GM23338 (cell line): ENCODE results near the gene UST. TPM values are rescaled to one million over a fixed set of nuclear protein-coding genes. Genes with fewer than 3 reads are reported as not detected.

Source experiments
- ATAC-seq: fragments of 200-7000 bp; cut with Tn5 transposase; 3 replicates; pipeline ENCODE4 v1.9.1; 2020
- DNase-seq: peaks from one replicate; pipeline ENCODE4 v3.0.0-alpha.2; 2015; ENCODE audit warnings: low spot score
- H2AFZ ChIP-seq: fragments of 200-600 bp; sonication (generic); 2 replicates; pipeline ENCODE4 v1.8.0; 2016; ENCODE audit warnings: antibody characterized with exemption, mild to moderate bottlenecking, moderate library complexity
- H3F3A ChIP-seq: fragments of 200-600 bp; sonication (generic); replicated peaks from 2 replicates; pipeline ENCODE4 v1.8.0; 2017; ENCODE audit warnings: antibody characterized with exemption, mixed run types, low read depth
- H3K27ac ChIP-seq: fragments of 200-600 bp; sonication (generic); 2 replicates; pipeline ENCODE4 v1.6.1; 2016; ENCODE audit warnings: low read depth
- H3K27me3 ChIP-seq: fragments of 200-600 bp; sonication (generic); 2 replicates; pipeline ENCODE4 v1.8.0; 2016; ENCODE audit warnings: mild to moderate bottlenecking, mixed run types, moderate library complexity; ENCODE audit not compliant: insufficient read depth
- H3K36me3 ChIP-seq: fragments of 200-600 bp; sonication (generic); 2 replicates; pipeline ENCODE4 v1.8.0; 2016; ENCODE audit warnings: mild to moderate bottlenecking; ENCODE audit not compliant: insufficient read depth
- H3K4me1 ChIP-seq: fragments of 200-600 bp; sonication (generic); 2 replicates; pipeline ENCODE4 v1.8.0; 2016; ENCODE audit warnings: mild to moderate bottlenecking, moderate library complexity; ENCODE audit not compliant: insufficient read depth
- H3K4me2 ChIP-seq: fragments of 200-600 bp; sonication (generic); 2 replicates; pipeline ENCODE4 v1.7.1; 2017; ENCODE audit warnings: mixed run types
- H3K4me3 ChIP-seq: fragments of 200-600 bp; sonication (generic); 2 replicates; pipeline ENCODE4 v1.6.1; 2016; ENCODE audit warnings: mixed run types
- H3K79me2 ChIP-seq: fragments of 200-600 bp; sonication (generic); replicated peaks from 2 replicates; pipeline ENCODE4 v1.8.0; 2017; ENCODE audit warnings: mild to moderate bottlenecking; ENCODE audit not compliant: insufficient read depth
- H3K9me2 ChIP-seq: fragments of 200-600 bp; sonication (generic); 2 replicates; pipeline ENCODE4 v1.8.0; 2017; ENCODE audit not compliant: insufficient read depth
- H4K20me1 ChIP-seq: fragments of 200-600 bp; sonication (generic); replicated peaks from 2 replicates; pipeline ENCODE4 v1.8.0; 2017; ENCODE audit warnings: mild to moderate bottlenecking; ENCODE audit not compliant: insufficient read depth
- H3K27ac Mint-ChIP-seq: 2 replicates; pipeline ENCODE4 v1.8.0; 2020; ENCODE audit warnings: inconsistent platforms, mild to moderate bottlenecking, moderate library complexity, mixed read lengths
- H3K27me3 Mint-ChIP-seq: 3 replicates; pipeline ENCODE4 v1.8.0; 2022; ENCODE audit warnings: low read depth, mild to moderate bottlenecking, moderate library complexity, mixed read lengths, inconsistent platforms; ENCODE audit not compliant: insufficient read depth, poor library complexity
- H3K36me3 Mint-ChIP-seq: 3 replicates; pipeline ENCODE4 v1.8.0; 2021; ENCODE audit warnings: low read depth, mild to moderate bottlenecking, inconsistent platforms, moderate library complexity, mixed read lengths
- H3K4me1 Mint-ChIP-seq: 3 replicates; pipeline ENCODE4 v1.8.0; 2020; ENCODE audit warnings: mild to moderate bottlenecking, inconsistent platforms, mixed read lengths
- H3K4me3 Mint-ChIP-seq: 3 replicates; pipeline ENCODE4 v1.8.0; 2021; ENCODE audit warnings: moderate library complexity, mild to moderate bottlenecking, inconsistent platforms, mixed read lengths
- H3K9me3 Mint-ChIP-seq: 3 replicates; pipeline ENCODE4 v1.8.0; 2020; ENCODE audit warnings: moderate library complexity, mild to moderate bottlenecking, inconsistent platforms, mixed read lengths
- CREB1 ChIP-seq: fragments of 250-450 bp; sonication (Bioruptor Pico); IDR thresholded peaks from 2 replicates; pipeline ENCODE4 v1.5.0; 2020; ENCODE audit warnings: low read depth, mild to moderate bottlenecking, moderate library complexity
- CTCF ChIP-seq, 2 experiments: fragments of 200-600 bp in 1 of 2; sonication (generic) in 1 of 2; conservative IDR thresholded peaks; 2 replicates each; pipeline versions ENCODE4 v1.5.1 to v1.6.1; 2016 to 2017; ENCODE audit warnings: antibody characterized with exemption in 2 of 2, low read depth in 2 of 2, mild to moderate bottlenecking in 2 of 2, moderate library complexity in 1 of 2
- EZH2 ChIP-seq: fragments of 200-600 bp; sonication (generic); IDR thresholded peaks from one replicate; pipeline ENCODE4 v1.8.0; 2017; ENCODE audit warnings: antibody characterized with exemption, mild to moderate bottlenecking, low read depth; ENCODE audit not compliant: unreplicated experiment
- EZH2phosphoT487 ChIP-seq: fragments of 200-600 bp; sonication (generic); IDR thresholded peaks from one replicate; pipeline ENCODE4 v1.8.1; 2018; ENCODE audit warnings: antibody characterized with exemption; ENCODE audit not compliant: unreplicated experiment
- JUNB ChIP-seq: IDR thresholded peaks from one replicate; pipeline ENCODE4 v1.6.1; 2016; ENCODE audit warnings: antibody characterized with exemption; ENCODE audit not compliant: unreplicated experiment
- NANOG ChIP-seq: IDR thresholded peaks from 2 replicates; pipeline ENCODE4 v1.6.1; 2016; ENCODE audit warnings: antibody characterized with exemption, borderline replicate concordance
- POLR2AphosphoS5 ChIP-seq: IDR thresholded peaks from 2 replicates; pipeline ENCODE4 v1.6.1; 2016; ENCODE audit warnings: antibody characterized with exemption, low read depth
- STAT1 ChIP-seq: IDR thresholded peaks from one replicate; pipeline ENCODE4 v1.6.1; 2016; ENCODE audit warnings: antibody characterized with exemption; ENCODE audit not compliant: unreplicated experiment
- ZNF114 ChIP-seq: fragments of 250-450 bp; sonication (Bioruptor Pico); IDR thresholded peaks from 2 replicates; pipeline ENCODE4 v1.5.0; 2020; ENCODE audit warnings: mild to moderate bottlenecking, moderate library complexity
- ZNF331 ChIP-seq: fragments of 250-450 bp; sonication (Bioruptor Pico); IDR thresholded peaks from 2 replicates; pipeline ENCODE4 v1.5.0; 2020; ENCODE audit warnings: low read depth, mild to moderate bottlenecking, moderate library complexity
- polyA plus RNA-seq: library from polyadenylated mRNA; unstranded; fragments of >200 nt; fragmentation: Nextera tagmentation; extraction: Ambion mirVana; gene quantifications from 2 replicates; pipeline ENCODE4 v1.2.1, GENCODE V29; 2016
- total RNA-seq: library from RNA; depleted of rRNA; stranded (reverse); fragments of >200 nt; shearing (Covaris generic); gene quantifications from 2 replicates; pipeline ENCODE4 v1.2.3, GENCODE V29; 2014
- TF ChIP-seq, protein P1 (sequence below): fragments of 250-450 bp; sonication (Bioruptor Pico); IDR thresholded peaks from 2 replicates; pipeline ENCODE4 v1.5.0; 2020; ENCODE audit warnings: mild to moderate bottlenecking, moderate library complexity
- TF ChIP-seq, protein P2 (sequence below): IDR thresholded peaks from one replicate; pipeline ENCODE4 v1.6.1; 2018; ENCODE audit warnings: antibody characterized with exemption; ENCODE audit not compliant: unreplicated experiment
- TF ChIP-seq, protein P3 (sequence below): IDR thresholded peaks from 2 replicates; pipeline ENCODE4 v1.6.1; 2016; ENCODE audit warnings: antibody characterized with exemption

The UST gene
- total and polyA plus RNA-seq, 2 experiments from 2014 or later: 12.6 to 33.0 TPM

GRCh38 chr6:148883270-148883669, 136.4 kb downstream of the UST start:
- DNase-seq: no peak
- no peaks in the 10 kb centered on the region for H3K36me3 ChIP-seq
- peaks cover 65% of the 10 kb centered on the region for H3K79me2 ChIP-seq
- no peaks in the 10 kb centered on the region for H3K27me3 ChIP-seq
- no peak for ATAC-seq
- H4K20me1 ChIP-seq: peaks cover 10% of the 10 kb centered on the region
- no peaks in the 10 kb centered on the region for H3F3A ChIP-seq
- Mint-ChIP-seq H3K4me3 (no peak overlapping the region), H3K4me1 (peaks cover 30% of the 10 kb centered on the region), H3K36me3 (peaks cover 13% of the 10 kb centered on the region), H3K27me3 (peaks cover 3% of the 10 kb centered on the region), H3K27ac (no peak overlapping the region), H3K9me3 (no peaks in the 10 kb centered on the region)
- peaks cover 53% of the 10 kb centered on the region for H3K4me1 ChIP-seq
- H2AFZ ChIP-seq: no peak overlapping the region
- no peaks in the 10 kb centered on the region for H3K9me2 ChIP-seq
- no peak overlapping the region for H3K4me3 ChIP-seq
- H3K4me2 ChIP-seq: 0 out of 2 replicates have a peak overlapping the region, but pooled peaks have one; percentile 2
- TF ChIP-seq STAT1 (no peak), CREB1 (CRISPR knock-in tag) (no peak), NANOG (no peak), ZNF331 (CRISPR knock-in tag) (no peak), CTCF (conservative IDR thresholded peaks at IDR 0.05; ENCODE audit: low read depth in 2 of 2) (no peak), EZH2 (no peak), JUNB (no peak), EZH2phosphoT487 (no peak), POLR2AphosphoS5 (no peak), ZNF114 (CRISPR knock-in tag) (no peak)
- TF ChIP-seq, protein P1, sequence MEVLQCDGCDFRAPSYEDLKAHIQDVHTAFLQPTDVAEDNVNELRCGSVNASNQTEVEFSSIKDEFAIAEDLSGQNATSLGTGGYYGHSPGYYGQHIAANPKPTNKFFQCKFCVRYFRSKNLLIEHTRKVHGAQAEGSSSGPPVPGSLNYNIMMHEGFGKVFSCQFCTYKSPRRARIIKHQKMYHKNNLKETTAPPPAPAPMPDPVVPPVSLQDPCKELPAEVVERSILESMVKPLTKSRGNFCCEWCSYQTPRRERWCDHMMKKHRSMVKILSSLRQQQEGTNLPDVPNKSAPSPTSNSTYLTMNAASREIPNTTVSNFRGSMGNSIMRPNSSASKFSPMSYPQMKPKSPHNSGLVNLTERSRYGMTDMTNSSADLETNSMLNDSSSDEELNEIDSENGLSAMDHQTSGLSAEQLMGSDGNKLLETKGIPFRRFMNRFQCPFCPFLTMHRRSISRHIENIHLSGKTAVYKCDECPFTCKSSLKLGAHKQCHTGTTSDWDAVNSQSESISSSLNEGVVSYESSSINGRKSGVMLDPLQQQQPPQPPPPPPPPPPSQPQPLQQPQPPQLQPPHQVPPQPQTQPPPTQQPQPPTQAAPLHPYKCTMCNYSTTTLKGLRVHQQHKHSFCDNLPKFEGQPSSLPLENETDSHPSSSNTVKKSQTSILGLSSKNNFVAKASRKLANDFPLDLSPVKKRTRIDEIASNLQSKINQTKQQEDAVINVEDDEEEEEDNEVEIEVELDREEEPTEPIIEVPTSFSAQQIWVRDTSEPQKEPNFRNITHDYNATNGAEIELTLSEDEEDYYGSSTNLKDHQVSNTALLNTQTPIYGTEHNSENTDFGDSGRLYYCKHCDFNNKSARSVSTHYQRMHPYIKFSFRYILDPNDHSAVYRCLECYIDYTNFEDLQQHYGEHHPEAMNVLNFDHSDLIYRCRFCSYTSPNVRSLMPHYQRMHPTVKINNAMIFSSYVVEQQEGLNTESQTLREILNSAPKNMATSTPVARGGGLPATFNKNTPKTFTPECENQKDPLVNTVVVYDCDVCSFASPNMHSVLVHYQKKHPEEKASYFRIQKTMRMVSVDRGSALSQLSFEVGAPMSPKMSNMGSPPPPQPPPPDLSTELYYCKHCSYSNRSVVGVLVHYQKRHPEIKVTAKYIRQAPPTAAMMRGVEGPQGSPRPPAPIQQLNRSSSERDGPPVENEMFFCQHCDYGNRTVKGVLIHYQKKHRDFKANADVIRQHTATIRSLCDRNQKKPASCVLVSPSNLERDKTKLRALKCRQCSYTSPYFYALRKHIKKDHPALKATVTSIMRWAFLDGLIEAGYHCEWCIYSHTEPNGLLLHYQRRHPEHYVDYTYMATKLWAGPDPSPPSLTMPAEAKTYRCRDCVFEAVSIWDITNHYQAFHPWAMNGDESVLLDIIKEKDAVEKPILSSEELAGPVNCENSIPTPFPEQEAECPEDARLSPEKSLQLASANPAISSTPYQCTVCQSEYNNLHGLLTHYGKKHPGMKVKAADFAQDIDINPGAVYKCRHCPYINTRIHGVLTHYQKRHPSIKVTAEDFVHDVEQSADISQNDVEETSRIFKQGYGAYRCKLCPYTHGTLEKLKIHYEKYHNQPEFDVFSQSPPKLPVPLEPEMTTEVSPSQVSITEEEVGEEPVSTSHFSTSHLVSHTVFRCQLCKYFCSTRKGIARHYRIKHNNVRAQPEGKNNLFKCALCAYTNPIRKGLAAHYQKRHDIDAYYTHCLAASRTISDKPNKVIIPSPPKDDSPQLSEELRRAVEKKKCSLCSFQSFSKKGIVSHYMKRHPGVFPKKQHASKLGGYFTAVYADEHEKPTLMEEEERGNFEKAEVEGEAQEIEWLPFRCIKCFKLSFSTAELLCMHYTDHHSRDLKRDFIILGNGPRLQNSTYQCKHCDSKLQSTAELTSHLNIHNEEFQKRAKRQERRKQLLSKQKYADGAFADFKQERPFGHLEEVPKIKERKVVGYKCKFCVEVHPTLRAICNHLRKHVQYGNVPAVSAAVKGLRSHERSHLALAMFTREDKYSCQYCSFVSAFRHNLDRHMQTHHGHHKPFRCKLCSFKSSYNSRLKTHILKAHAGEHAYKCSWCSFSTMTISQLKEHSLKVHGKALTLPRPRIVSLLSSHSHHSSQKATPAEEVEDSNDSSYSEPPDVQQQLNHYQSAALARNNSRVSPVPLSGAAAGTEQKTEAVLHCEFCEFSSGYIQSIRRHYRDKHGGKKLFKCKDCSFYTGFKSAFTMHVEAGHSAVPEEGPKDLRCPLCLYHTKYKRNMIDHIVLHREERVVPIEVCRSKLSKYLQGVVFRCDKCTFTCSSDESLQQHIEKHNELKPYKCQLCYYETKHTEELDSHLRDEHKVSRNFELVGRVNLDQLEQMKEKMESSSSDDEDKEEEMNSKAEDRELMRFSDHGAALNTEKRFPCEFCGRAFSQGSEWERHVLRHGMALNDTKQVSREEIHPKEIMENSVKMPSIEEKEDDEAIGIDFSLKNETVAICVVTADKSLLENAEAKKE: no peak
- TF ChIP-seq, protein P2, sequence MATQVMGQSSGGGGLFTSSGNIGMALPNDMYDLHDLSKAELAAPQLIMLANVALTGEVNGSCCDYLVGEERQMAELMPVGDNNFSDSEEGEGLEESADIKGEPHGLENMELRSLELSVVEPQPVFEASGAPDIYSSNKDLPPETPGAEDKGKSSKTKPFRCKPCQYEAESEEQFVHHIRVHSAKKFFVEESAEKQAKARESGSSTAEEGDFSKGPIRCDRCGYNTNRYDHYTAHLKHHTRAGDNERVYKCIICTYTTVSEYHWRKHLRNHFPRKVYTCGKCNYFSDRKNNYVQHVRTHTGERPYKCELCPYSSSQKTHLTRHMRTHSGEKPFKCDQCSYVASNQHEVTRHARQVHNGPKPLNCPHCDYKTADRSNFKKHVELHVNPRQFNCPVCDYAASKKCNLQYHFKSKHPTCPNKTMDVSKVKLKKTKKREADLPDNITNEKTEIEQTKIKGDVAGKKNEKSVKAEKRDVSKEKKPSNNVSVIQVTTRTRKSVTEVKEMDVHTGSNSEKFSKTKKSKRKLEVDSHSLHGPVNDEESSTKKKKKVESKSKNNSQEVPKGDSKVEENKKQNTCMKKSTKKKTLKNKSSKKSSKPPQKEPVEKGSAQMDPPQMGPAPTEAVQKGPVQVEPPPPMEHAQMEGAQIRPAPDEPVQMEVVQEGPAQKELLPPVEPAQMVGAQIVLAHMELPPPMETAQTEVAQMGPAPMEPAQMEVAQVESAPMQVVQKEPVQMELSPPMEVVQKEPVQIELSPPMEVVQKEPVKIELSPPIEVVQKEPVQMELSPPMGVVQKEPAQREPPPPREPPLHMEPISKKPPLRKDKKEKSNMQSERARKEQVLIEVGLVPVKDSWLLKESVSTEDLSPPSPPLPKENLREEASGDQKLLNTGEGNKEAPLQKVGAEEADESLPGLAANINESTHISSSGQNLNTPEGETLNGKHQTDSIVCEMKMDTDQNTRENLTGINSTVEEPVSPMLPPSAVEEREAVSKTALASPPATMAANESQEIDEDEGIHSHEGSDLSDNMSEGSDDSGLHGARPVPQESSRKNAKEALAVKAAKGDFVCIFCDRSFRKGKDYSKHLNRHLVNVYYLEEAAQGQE: no peak
- TF ChIP-seq, protein P3, sequence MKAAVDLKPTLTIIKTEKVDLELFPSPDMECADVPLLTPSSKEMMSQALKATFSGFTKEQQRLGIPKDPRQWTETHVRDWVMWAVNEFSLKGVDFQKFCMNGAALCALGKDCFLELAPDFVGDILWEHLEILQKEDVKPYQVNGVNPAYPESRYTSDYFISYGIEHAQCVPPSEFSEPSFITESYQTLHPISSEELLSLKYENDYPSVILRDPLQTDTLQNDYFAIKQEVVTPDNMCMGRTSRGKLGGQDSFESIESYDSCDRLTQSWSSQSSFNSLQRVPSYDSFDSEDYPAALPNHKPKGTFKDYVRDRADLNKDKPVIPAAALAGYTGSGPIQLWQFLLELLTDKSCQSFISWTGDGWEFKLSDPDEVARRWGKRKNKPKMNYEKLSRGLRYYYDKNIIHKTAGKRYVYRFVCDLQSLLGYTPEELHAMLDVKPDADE: no peak
- H3K27ac ChIP-seq: no peak overlapping the region
